Left lung (tissue), 10 donors: ENCODE data around the gene CORO6. TPM values are rescaled to one million over a fixed set of nuclear protein-coding genes. Genes with fewer than 3 reads are reported as not detected.

ENCODE experiments used
- ATAC-seq: fragments of 200-7000 bp; cut with Tn5 transposase; one replicate; pipeline ENCODE4 v1.9.1; 2020; ENCODE audit warnings: moderate library complexity
- DNase-seq, 4 donors: peaks; one replicate each; pipeline ENCODE4 v3.0.0-alpha.2; 2013 to 2020
- H3K27ac ChIP-seq, 2 donors: fragments of 200-600 bp; sonication (generic) in 1 of 2; one replicate each; pipeline versions ENCODE4 v1.5.0 to v1.8.0; 2020 to 2021
- H3K27me3 ChIP-seq, 2 donors: fragments of 200-600 bp; sonication (generic) in 1 of 2; one replicate each; pipeline versions ENCODE4 v1.5.0 to v1.8.0; 2020 to 2021
- H3K36me3 ChIP-seq, 2 donors: fragments of 200-600 bp; sonication (generic) in 1 of 2; one replicate each; pipeline versions ENCODE4 v1.5.0 to v1.8.0; 2020 to 2021
- H3K4me1 ChIP-seq, 2 donors: fragments of 200-600 bp; one replicate each; pipeline ENCODE4 v1.8.0; 2021
- H3K4me3 ChIP-seq, 2 donors: fragments of 200-600 bp; sonication (generic) in 1 of 2; one replicate each; pipeline versions ENCODE4 v1.5.0 to v1.8.0; 2020 to 2021; ENCODE audit warnings: mild to moderate bottlenecking in 1 of 2
- H3K9me3 ChIP-seq, 2 donors: fragments of 200-600 bp; sonication (generic) in 1 of 2; one replicate each; pipeline versions ENCODE4 v1.5.0 to v1.8.0; 2020 to 2021
- intact Hi-C, 2 donors: fragments of 100-400 bp; cut with DNase I; formaldehyde crosslinking; loops; one replicate each; pipeline versions ENCODE4 v1.11.2 to v1.14.2; 2022
- polyA plus RNA-seq, 6 donors: library from polyadenylated mRNA; unstranded; fragments of 120-200 nt; gene quantifications; one replicate each; pipeline ENCODE4 v1.2.1, GENCODE V29; 2013; ENCODE audit not compliant: insufficient read length in 6 of 6
- total RNA-seq, 2 donors: library from RNA; stranded (reverse); fragmentation: NEBNext Ultra II Directional; extraction: Animal tissue kit (Norgen Biotek cat#: 25700); gene quantifications; one replicate each; pipeline ENCODE4 v1.2.1, GENCODE V29; 2021
- TF ChIP-seq, protein P1 (sequence below), 2 donors: fragments of 200-600 bp; sonication (generic) in 1 of 2; IDR thresholded peaks; one replicate each; pipeline versions ENCODE4 v1.5.0 to v1.8.0; 2021; ENCODE audit warnings: antibody characterized with exemption in 2 of 2
- donor health status: DM: no; HTN: yes; CAD: no.
- donor health status: DM: no; HTN: no; CAD: no.

CORO6 gene
- total and polyA plus RNA-seq, 8 donors: 3.8 to 6.9 (median 4.2) TPM

DNA sequence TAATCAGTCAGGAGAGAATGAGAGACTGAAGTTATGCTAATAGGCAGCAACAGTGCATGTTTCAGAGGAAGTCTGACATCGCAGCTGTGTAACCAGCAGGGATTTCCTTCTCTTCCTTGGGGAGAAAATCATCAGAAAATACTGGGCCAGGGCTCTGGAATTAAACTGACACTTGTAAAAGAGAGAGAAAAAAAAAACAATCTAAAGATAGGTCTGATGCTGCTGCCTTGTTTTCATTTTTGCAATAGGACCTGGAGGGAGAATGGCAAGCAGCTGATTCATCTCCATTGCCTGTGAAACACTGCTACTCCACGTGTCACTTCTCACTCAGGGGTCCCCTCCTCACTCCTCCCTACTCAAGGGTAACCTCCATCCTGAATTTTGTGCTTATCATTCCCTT, 17.7 kb upstream of the CORO6 start:
- H3K4me1 ChIP-seq: peaks cover 24 to 66% of the 10 kb centered on the region in 2 donors
- no peaks in the 10 kb centered on the region for H3K27me3 ChIP-seq
- H3K9me3 ChIP-seq: no peaks in the 10 kb centered on the region
- ATAC-seq (no peak), DNase-seq (no peak)
- H3K4me3 ChIP-seq: no peak overlapping the region
- H3K27ac ChIP-seq: peak overlapping the region; percentile 47 to 72
- intact Hi-C loops: no loop called here
- peaks cover 0 to 48% of the 10 kb centered on the region in 2 donors for H3K36me3 ChIP-seq
- TF ChIP-seq, protein P1, sequence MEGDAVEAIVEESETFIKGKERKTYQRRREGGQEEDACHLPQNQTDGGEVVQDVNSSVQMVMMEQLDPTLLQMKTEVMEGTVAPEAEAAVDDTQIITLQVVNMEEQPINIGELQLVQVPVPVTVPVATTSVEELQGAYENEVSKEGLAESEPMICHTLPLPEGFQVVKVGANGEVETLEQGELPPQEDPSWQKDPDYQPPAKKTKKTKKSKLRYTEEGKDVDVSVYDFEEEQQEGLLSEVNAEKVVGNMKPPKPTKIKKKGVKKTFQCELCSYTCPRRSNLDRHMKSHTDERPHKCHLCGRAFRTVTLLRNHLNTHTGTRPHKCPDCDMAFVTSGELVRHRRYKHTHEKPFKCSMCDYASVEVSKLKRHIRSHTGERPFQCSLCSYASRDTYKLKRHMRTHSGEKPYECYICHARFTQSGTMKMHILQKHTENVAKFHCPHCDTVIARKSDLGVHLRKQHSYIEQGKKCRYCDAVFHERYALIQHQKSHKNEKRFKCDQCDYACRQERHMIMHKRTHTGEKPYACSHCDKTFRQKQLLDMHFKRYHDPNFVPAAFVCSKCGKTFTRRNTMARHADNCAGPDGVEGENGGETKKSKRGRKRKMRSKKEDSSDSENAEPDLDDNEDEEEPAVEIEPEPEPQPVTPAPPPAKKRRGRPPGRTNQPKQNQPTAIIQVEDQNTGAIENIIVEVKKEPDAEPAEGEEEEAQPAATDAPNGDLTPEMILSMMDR (IDR thresholded peaks at IDR 0.05): no peak

DNA sequence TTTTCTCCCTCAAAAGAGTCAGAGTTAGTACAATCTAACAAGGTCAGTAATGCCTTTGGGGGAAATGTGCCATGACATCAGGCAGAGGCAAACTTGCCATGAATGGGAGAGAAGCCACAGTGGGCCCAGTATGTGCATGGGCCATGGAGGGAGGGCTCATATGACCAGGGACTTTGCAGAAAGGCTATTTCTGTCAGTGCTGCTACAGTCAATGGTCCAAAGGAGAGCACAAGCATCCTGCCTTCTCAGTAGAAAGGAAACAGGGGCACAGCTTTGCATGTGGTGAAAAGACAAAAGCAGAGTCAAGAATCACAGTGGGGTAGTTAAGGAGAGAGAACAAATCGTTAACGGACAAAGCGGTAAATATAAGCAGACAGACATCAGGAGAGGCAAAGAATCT, 11.2 kb upstream of the CORO6 start:
- intact Hi-C loops: loop anchor here in 1 of 2 donors (10.0 kb wide), 1 partner anchor 301 kb away; the partner anchor contains the start of gene SSH2
- TF ChIP-seq, protein P1 (IDR thresholded peaks at IDR 0.05): no peak
- H3K36me3 ChIP-seq: peaks cover 0 to 86% of the 10 kb centered on the region in 2 donors

DNA sequence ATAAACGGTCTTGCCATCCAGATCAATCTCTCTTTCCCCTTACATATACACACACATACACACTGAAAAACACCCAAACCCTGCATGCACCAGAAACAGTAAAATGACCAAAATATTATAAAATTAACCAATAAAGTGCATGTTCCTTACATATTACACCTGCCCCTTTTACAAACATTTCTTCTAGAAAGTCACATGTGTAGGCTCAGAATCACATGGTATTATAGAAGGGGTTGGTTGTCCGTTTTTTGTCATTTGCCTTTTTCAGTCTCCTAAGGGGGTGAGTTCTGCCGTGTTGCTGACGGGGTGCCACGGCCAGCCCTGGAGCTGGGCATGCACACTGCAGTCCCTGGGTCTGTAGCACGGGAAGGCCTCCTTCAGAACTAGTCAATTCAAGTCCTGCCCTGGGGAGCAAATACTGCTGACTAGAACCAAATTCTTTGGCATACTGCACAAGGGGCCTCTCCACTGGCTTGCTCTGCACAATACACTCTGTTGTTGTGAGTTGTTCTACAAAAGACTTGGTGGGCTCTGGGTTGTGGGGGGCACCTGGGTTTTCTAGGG, 8.0 kb upstream of the CORO6 start:
- Histone ChIP-seq H3K4me3 (no peak overlapping the region), H3K27ac (no peak overlapping the region), H3K36me3 (peaks cover 0 to 72% of the 10 kb centered on the region in 2 donors), H3K9me3 (no peaks in the 10 kb centered on the region), H3K4me1 (peaks cover 0 to 5% of the 10 kb centered on the region in 2 donors), H3K27me3 (no peaks in the 10 kb centered on the region)
- TF ChIP-seq, protein P1 (IDR thresholded peaks at IDR 0.05): no peak
- intact Hi-C loops: loop anchor here in 1 of 2 donors (10.0 kb wide), 1 partner anchor 304 kb away; the partner anchor contains the start of gene SSH2
- DNase-seq (no peak), ATAC-seq (no peak)

More for the DNA sequence above, 11.2 kb upstream of the CORO6 start:
- no peaks in the 10 kb centered on the region for H3K27me3 ChIP-seq
- no peak overlapping the region for H3K27ac ChIP-seq
- DNase-seq (no peak), ATAC-seq (no peak)
- H3K9me3 ChIP-seq: no peaks in the 10 kb centered on the region
- H3K4me1 ChIP-seq: peaks cover 0 to 1% of the 10 kb centered on the region in 2 donors
- no peak overlapping the region for H3K4me3 ChIP-seq

DNA sequence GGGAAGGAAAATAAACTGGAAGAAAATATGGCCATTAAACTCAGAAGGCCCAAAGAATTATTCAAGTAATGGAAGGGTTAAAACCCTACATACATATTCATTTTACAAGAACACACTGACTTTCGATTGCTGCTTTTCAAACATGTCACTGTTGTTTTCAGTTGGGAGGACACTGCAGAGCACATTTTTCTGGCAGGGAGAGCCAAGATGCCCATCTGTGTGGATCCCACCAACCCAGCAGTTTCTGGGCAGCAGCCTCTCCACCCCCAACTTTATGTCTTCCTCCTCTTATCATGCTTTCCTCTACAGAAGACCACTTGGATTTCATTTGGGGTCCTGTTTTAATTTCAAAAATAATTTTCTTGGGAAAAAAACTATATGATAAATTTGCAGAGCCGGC, 7.1 kb upstream of the CORO6 start:
- no peak overlapping the region for H3K27ac ChIP-seq
- H3K27me3 ChIP-seq: no peaks in the 10 kb centered on the region
- DNase-seq (no peak), ATAC-seq (no peak)
- intact Hi-C loops: loop anchor here in 1 of 2 donors (10.0 kb wide), 1 partner anchor 305 kb away; the partner anchor contains the start of gene SSH2
- no peak overlapping the region for H3K4me3 ChIP-seq
- H3K4me1 ChIP-seq: peaks cover 0 to 5% of the 10 kb centered on the region in 2 donors
- TF ChIP-seq, protein P1 (IDR thresholded peaks at IDR 0.05): no peak
- H3K9me3 ChIP-seq: no peaks in the 10 kb centered on the region
- peaks cover 0 to 70% of the 10 kb centered on the region in 2 donors for H3K36me3 ChIP-seq

DNA sequence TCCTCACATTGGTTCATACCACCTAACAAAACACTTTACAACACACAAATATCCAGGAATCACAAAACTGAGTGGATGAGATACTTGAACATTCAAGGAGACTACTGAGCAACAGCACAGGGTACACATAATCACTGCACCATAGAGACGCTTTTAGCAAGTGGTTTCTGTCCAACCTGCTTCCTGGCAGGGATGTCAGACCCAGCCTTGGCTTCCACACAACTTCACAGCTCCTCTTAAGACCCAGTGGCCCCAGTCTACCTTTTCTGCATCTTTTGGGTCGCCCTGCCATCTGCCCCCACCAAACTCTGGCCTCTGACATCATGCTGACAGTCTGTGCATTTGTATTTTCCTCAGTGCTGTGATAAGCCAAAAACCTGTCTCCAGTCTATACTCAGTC, 5.9 kb upstream of the CORO6 start:
- ATAC-seq: no peak
- no peak for DNase-seq
- Histone ChIP-seq H3K27me3 (no peaks in the 10 kb centered on the region), H3K4me1 (peaks cover 0 to 5% of the 10 kb centered on the region in 2 donors), H3K36me3 (peaks cover 0 to 58% of the 10 kb centered on the region in 2 donors), H3K27ac (no peak overlapping the region), H3K9me3 (no peaks in the 10 kb centered on the region), H3K4me3 (no peak overlapping the region)
- TF ChIP-seq, protein P1 (IDR thresholded peaks at IDR 0.05): no peak
- intact Hi-C loops: no loop called here
